HepG2 (cell line): Measurements from ENCODE around the gene NAPSA. TPM values are rescaled to one million over a fixed set of nuclear protein-coding genes. Genes with fewer than 3 reads are reported as not detected.

Experiments
- AGO2 ChIP-seq: fragments of 200-400 bp; formaldehyde crosslinking; optimal IDR thresholded peaks from 2 replicates; pipeline ENCODE3; 2017; ENCODE audit warnings: mild to moderate bottlenecking, low read depth, low read length, moderate library complexity
- ATF7-NPFF ChIP-seq: sonication (generic); formaldehyde crosslinking; IDR thresholded peaks from 2 replicates; pipeline ENCODE4 v1.8.1; 2023; ENCODE audit warnings: mild to moderate bottlenecking, low read depth, missing genetic modification reagents, moderate library complexity
- CHCHD3 ChIP-seq: sonication (generic); formaldehyde crosslinking; IDR thresholded peaks from 2 replicates; pipeline ENCODE4 v1.8.0; 2022; ENCODE audit warnings: mild to moderate bottlenecking, missing genetic modification reagents, moderate library complexity
- FOXO1 ChIP-seq: sonication (generic); formaldehyde crosslinking; IDR thresholded peaks from 2 replicates; pipeline ENCODE4 v1.4.0; 2020; ENCODE audit warnings: missing genetic modification reagents
- HNRNPL ChIP-seq: fragments of 200-400 bp; formaldehyde crosslinking; IDR thresholded peaks from 2 replicates; pipeline ENCODE4 v1.6.1; 2017; ENCODE audit warnings: mild to moderate bottlenecking, low read depth, low read length
- HNRNPUL1 ChIP-seq: fragments of 200-400 bp; formaldehyde crosslinking; IDR thresholded peaks from 2 replicates; pipeline ENCODE4 v1.6.1; 2017; ENCODE audit warnings: low read depth, mild to moderate bottlenecking, low read length, moderate library complexity
- NRL ChIP-seq: sonication (generic); formaldehyde crosslinking; IDR thresholded peaks from 2 replicates; pipeline ENCODE4 v1.5.0; 2020; ENCODE audit warnings: missing genetic modification reagents, mild to moderate bottlenecking, moderate library complexity, borderline replicate concordance
- RFXANK ChIP-seq: IDR thresholded peaks from 2 replicates; pipeline ENCODE4 v1.6.1; 2016
- RXRA ChIP-seq: sonication (generic); formaldehyde crosslinking; IDR thresholded peaks from 2 replicates; pipeline ENCODE4 v1.5.1; 2020; ENCODE audit warnings: missing genetic modification reagents
- ZEB1 ChIP-seq: IDR thresholded peaks from 2 replicates; pipeline ENCODE4 v1.6.1; 2012; ENCODE audit warnings: mild to moderate bottlenecking, low read depth, inconsistent platforms; ENCODE audit not compliant: insufficient replicate concordance
- ZNF350 ChIP-seq: sonication (generic); formaldehyde crosslinking; IDR thresholded peaks from 2 replicates; pipeline ENCODE4 v1.4.0; 2020; ENCODE audit warnings: mild to moderate bottlenecking, low read depth, missing genetic modification reagents, borderline replicate concordance
- ZNF430 ChIP-seq: sonication (generic); formaldehyde crosslinking; IDR thresholded peaks from 2 replicates; pipeline ENCODE4 v1.9.0; 2021; ENCODE audit warnings: mild to moderate bottlenecking, missing genetic modification reagents
- ZNF431 ChIP-seq: sonication (generic); formaldehyde crosslinking; IDR thresholded peaks from 2 replicates; pipeline ENCODE4 v1.9.0; 2022; ENCODE audit warnings: missing genetic modification reagents, low read depth, mild to moderate bottlenecking, borderline replicate concordance
- ZNF44 ChIP-seq: sonication (generic); formaldehyde crosslinking; IDR thresholded peaks from 2 replicates; pipeline ENCODE4 v1.5.1; 2020; ENCODE audit warnings: mild to moderate bottlenecking, missing genetic modification reagents
- ZNF446 ChIP-seq: sonication (generic); formaldehyde crosslinking; IDR thresholded peaks from 2 replicates; pipeline ENCODE4 v1.5.0; 2020; ENCODE audit warnings: mild to moderate bottlenecking, missing genetic modification reagents
- ZNF496 ChIP-seq: sonication (generic); formaldehyde crosslinking; IDR thresholded peaks from 2 replicates; pipeline ENCODE4 v1.8.1; 2023; ENCODE audit warnings: mild to moderate bottlenecking, moderate library complexity, missing genetic modification reagents; ENCODE audit not compliant: insufficient replicate concordance
- ZNF614 ChIP-seq: IDR thresholded peaks from 2 replicates; pipeline ENCODE4 v1.6.1; 2018; ENCODE audit warnings: missing biosample characterization, missing genetic modification reagents, inconsistent platforms, borderline replicate concordance
- ZNF615 ChIP-seq: sonication (generic); formaldehyde crosslinking; IDR thresholded peaks from 2 replicates; pipeline ENCODE4 v1.5.0; 2020; ENCODE audit warnings: mild to moderate bottlenecking, missing genetic modification reagents, borderline replicate concordance
- ZNF777 ChIP-seq: sonication (generic); formaldehyde crosslinking; IDR thresholded peaks from 2 replicates; pipeline ENCODE4 v1.4.0; 2020; ENCODE audit warnings: missing genetic modification reagents
- ZSCAN9 ChIP-seq: IDR thresholded peaks from 2 replicates; pipeline ENCODE4 v1.6.1; 2016; ENCODE audit warnings: borderline replicate concordance
- polyA plus RNA-seq, 8 experiments: library from polyadenylated mRNA; depleted of rRNA in 3 of 8; stranded (reverse) in 7 of 8; unstranded in 1 of 8; fragments of >200 nt; fragmentation: Illumina TruSeq in 4 of 8; extraction: Trizol in 4 of 8; gene quantifications; 2 replicates each; pipeline versions ENCODE4 v1.2.1 to v1.2.3, GENCODE V29; 2011 to 2016; ENCODE audit warnings: low read depth in 4 of 8, missing spikeins in 1 of 8, mixed read lengths in 1 of 8; ENCODE audit not compliant: insufficient read depth in 1 of 8
- total RNA-seq, 5 experiments: library from RNA; depleted of rRNA; stranded (reverse); fragments of >200 nt; fragmentation: Illumina TruSeq; extraction: Trizol; gene quantifications; 2 replicates each; pipeline ENCODE4 v1.2.3, GENCODE V29; 2016; ENCODE audit warnings: low read depth in 1 of 5
- TF ChIP-seq, protein P1 (sequence below): sonication (generic); formaldehyde crosslinking; IDR thresholded peaks from 2 replicates; pipeline ENCODE4 v1.5.0; 2020; ENCODE audit warnings: missing genetic modification reagents
- TF ChIP-seq, protein P2 (sequence below): sonication (generic); formaldehyde crosslinking; IDR thresholded peaks from 2 replicates; pipeline ENCODE4 v1.4.0; 2020; ENCODE audit warnings: mild to moderate bottlenecking, missing genetic modification reagents
- TF ChIP-seq, protein P3 (sequence below): sonication (generic); formaldehyde crosslinking; IDR thresholded peaks from 2 replicates; pipeline ENCODE4 v1.5.1; 2020; ENCODE audit warnings: missing genetic modification reagents, mild to moderate bottlenecking, borderline replicate concordance
- TF ChIP-seq, protein P4 (sequence below): sonication (generic); formaldehyde crosslinking; IDR thresholded peaks from 2 replicates; pipeline ENCODE4 v1.4.0; 2020; ENCODE audit warnings: low read depth, mild to moderate bottlenecking, missing genetic modification reagents

The NAPSA gene
- total and polyA plus RNA-seq, 2 of the 13 experiments (the other 11 are each of a cell fraction or from before 2014, with no cell fraction given) = not detected

DNA sequence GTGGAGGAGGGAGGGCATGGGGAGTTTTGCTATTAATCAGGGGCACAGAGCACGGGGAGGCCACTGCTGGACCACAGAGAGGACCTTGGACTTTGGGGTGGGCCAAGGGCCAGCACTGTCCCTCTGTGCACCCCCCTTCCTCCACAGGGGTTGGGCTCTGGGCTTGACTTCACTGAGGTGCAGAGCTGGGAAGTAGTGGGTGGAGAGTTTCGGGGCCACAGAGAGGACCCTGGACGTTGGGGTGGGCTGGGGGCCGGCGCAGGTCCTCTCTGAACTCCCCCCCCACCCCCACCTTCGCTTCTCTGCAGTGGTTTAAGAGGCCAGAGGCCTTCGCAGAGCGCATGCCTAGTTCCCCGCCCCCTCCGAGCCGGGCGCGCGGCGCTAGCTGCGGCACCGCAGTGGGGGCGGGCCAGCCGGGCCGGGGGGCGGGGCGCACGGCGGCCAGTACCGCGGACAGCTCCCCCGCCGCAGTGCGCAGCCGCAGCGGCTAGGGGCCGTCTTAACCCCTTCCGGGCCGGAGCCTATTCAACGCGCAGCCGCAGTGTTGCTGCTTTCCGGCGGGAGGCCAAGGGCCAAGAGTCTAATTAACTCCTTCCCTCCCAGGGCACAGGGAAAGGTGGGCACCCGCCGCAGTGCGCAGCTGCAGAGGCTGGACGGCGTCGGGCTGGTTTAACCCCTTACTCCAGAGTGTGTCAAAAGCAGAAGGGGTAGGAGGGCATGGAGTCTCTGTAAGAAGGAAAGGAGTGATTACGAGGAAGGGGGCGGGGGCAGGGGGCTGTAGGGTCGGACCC lies 39.9 kb downstream of the NAPSA start (continued):
- TF ChIP-seq HNRNPUL1 (no peak), ATF7-NPFF (CRISPR knock-in tag) (peak; percentile 94; the same call in 1 of the 2 replicates), ZNF614 (CRISPR knock-in tag) (peak; percentile 31; the same call in 1 of the 2 replicates), RXRA (CRISPR knock-in tag) (no peak; the same call in 1 of the 2 replicates), HNRNPL (no peak), NRL (CRISPR knock-in tag) (peak; percentile 47; the same call in 1 of the 2 replicates), CHCHD3 (CRISPR knock-in tag) (no peak), ZNF615 (CRISPR knock-in tag) (no peak), ZNF430 (no peak; the same call in 1 of the 2 replicates), RFXANK (CRISPR knock-in tag) (no peak), AGO2 (no peak), ZNF446 (CRISPR knock-in tag) (peak; percentile 96; the same call in 1 of the 2 replicates), ZNF431 (CRISPR knock-in tag) (peak; percentile 94), ZNF44 (CRISPR knock-in tag) (no peak), ZNF496 (CRISPR knock-in tag) (no peak), ZEB1 (no peak), ZNF777 (no peak; the same call in 1 of the 2 replicates), FOXO1 (peak; percentile 43; the same call in 1 of the 2 replicates), ZNF350 (CRISPR knock-in tag) (peak; percentile 71), ZSCAN9 (CRISPR knock-in tag) (peak; percentile 74; the same call in 1 of the 2 replicates)
- TF ChIP-seq, protein P1, sequence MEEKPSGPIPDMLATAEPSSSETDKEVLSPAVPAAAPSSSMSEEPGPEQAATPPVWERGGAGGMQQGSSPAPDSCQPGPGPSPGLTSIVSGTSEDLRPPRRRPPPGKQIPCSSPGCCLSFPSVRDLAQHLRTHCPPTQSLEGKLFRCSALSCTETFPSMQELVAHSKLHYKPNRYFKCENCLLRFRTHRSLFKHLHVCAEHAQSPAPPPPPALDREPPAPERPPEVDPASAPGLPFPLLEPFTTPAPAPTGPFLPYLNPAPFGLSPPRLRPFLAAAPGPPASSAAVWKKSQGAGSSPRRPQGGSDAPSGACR = no peak
- TF ChIP-seq, protein P2, sequence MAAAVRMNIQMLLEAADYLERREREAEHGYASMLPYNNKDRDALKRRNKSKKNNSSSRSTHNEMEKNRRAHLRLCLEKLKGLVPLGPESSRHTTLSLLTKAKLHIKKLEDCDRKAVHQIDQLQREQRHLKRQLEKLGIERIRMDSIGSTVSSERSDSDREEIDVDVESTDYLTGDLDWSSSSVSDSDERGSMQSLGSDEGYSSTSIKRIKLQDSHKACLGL = peak; percentile 51; the same call in 1 of the 2 replicates
- TF ChIP-seq, protein P3, sequence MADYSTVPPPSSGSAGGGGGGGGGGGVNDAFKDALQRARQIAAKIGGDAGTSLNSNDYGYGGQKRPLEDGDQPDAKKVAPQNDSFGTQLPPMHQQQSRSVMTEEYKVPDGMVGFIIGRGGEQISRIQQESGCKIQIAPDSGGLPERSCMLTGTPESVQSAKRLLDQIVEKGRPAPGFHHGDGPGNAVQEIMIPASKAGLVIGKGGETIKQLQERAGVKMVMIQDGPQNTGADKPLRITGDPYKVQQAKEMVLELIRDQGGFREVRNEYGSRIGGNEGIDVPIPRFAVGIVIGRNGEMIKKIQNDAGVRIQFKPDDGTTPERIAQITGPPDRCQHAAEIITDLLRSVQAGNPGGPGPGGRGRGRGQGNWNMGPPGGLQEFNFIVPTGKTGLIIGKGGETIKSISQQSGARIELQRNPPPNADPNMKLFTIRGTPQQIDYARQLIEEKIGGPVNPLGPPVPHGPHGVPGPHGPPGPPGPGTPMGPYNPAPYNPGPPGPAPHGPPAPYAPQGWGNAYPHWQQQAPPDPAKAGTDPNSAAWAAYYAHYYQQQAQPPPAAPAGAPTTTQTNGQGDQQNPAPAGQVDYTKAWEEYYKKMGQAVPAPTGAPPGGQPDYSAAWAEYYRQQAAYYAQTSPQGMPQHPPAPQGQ (CRISPR knock-in tag) = no peak
- TF ChIP-seq, protein P4, sequence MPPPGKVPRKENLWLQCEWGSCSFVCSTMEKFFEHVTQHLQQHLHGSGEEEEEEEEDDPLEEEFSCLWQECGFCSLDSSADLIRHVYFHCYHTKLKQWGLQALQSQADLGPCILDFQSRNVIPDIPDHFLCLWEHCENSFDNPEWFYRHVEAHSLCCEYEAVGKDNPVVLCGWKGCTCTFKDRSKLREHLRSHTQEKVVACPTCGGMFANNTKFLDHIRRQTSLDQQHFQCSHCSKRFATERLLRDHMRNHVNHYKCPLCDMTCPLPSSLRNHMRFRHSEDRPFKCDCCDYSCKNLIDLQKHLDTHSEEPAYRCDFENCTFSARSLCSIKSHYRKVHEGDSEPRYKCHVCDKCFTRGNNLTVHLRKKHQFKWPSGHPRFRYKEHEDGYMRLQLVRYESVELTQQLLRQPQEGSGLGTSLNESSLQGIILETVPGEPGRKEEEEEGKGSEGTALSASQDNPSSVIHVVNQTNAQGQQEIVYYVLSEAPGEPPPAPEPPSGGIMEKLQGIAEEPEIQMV (CRISPR knock-in tag) = peak; percentile 19; the same call in 1 of the 2 replicates
